CD4-positive, alpha-beta T cell treated with Interferon gamma for 1 hour (primary cell): ENCODE measurements around the gene KCNMA1.
"Not testable (repeated sequence)": the region's sequence is repeated elsewhere in the genome, so short reads cannot be mapped to it uniquely, and the experiment has no call there.

Experiments
- DNase-seq: peaks from one replicate; pipeline ENCODE4 v3.0.0-alpha.2; 2020

The KCNMA1 gene

GRCh38 chr10:77526868-77527617 lies 110.6 kb downstream of the KCNMA1 start:
- no peak for DNase-seq

- no peak for DNase-seq
Measured at GRCh38 chr10:77524281-77524711, 113.3 kb downstream of the KCNMA1 start.

GRCh38 chr10:77522268-77522809 lies 115.3 kb downstream of the KCNMA1 start:
- DNase-seq, result no peak

GRCh38 chr10:77520995-77521394 lies 116.6 kb downstream of the KCNMA1 start:
- DNase-seq, result no peak

- DNase-seq, result no peak
Measured at GRCh38 chr10:77520290-77520689, 117.3 kb downstream of the KCNMA1 start.

- not testable (repeated sequence) for DNase-seq
Measured at GRCh38 chr10:77519791-77520190, 117.8 kb downstream of the KCNMA1 start.

GRCh38 chr10:77518910-77519274 lies 118.7 kb downstream of the KCNMA1 start:
- no peak for DNase-seq

- DNase-seq, result no peak
Measured at GRCh38 chr10:77518241-77518909, 119.2 kb downstream of the KCNMA1 start.

- no peak for DNase-seq
Measured at GRCh38 chr10:77516575-77516974, 121.0 kb downstream of the KCNMA1 start.

- no peak for DNase-seq
Measured at GRCh38 chr10:77514870-77515269, 122.7 kb downstream of the KCNMA1 start.

- DNase-seq, result no peak
Measured at GRCh38 chr10:77513781-77514331, 123.8 kb downstream of the KCNMA1 start.

- DNase-seq, result no peak
Measured at GRCh38 chr10:77513220-77513619, 124.4 kb downstream of the KCNMA1 start.

- DNase-seq, result no peak
Measured at GRCh38 chr10:77512219-77512578, 125.4 kb downstream of the KCNMA1 start.

GRCh38 chr10:77511498-77512218 lies 126.0 kb downstream of the KCNMA1 start:
- DNase-seq, result no peak

- DNase-seq, result no peak
Measured at GRCh38 chr10:77510695-77511094, 126.9 kb downstream of the KCNMA1 start.

GRCh38 chr10:77510294-77510693 lies 127.3 kb downstream of the KCNMA1 start:
- no peak for DNase-seq

GRCh38 chr10:77509391-77509790 lies 128.2 kb downstream of the KCNMA1 start:
- no peak for DNase-seq

- DNase-seq, result no peak
Measured at GRCh38 chr10:77507291-77507880, 130.2 kb downstream of the KCNMA1 start.

GRCh38 chr10:77506517-77507200 lies 130.9 kb downstream of the KCNMA1 start:
- DNase-seq, result no peak

- DNase-seq, result no peak
Measured at GRCh38 chr10:77505431-77506334, 131.9 kb downstream of the KCNMA1 start.

- DNase-seq, result no peak
Measured at GRCh38 chr10:77504873-77505257, 132.7 kb downstream of the KCNMA1 start.
